Kidney tubule cell (primary cell): ENCODE results near the gene SYT17.

Source experiments
- DNase-seq: peaks from one replicate; pipeline ENCODE4 v3.0.0-alpha.2; 2018; ENCODE audit warnings: low spot score

Gene SYT17

GRCh38 chr16:19139436-19140091 is 28.5 kb upstream of the SYT17 start:
- no peak for DNase-seq

- no peak for DNase-seq
Measured at GRCh38 chr16:19140396-19140795, 27.6 kb upstream of the SYT17 start.

DNA sequence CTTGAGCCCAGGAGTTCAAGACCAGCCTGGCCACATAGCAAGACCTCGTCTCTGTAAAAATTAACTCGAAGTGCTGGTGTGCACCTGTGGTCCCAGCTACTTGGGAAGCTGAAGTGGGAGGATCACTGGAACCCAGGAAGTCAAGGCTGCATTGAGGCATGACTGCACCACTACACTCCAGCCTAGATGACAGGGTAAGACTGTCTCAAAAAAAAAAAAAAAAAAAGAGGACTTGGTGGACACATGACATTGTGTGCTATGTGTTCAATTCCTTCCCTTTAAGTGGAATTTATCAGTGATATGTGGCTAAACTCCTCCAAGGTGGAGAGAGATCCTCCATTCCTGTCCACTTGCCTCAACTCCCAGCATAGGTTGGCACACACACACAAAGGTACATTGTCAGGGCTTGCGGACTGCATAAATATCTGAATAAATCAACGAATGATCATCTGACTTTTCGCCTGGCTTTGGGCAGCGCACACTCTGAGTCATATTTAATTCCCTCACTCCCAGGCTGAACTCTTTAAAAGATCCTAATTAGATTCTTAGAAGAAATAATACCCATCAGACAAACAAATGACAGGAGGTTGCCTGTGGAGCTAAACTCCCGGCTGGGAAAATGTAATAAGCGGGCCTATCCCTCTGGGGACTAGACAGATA is 25.0 kb upstream of the SYT17 start:
- no peak for DNase-seq

GRCh38 chr16:19143599-19143956 is 24.5 kb upstream of the SYT17 start:
- DNase-seq = no peak

DNA sequence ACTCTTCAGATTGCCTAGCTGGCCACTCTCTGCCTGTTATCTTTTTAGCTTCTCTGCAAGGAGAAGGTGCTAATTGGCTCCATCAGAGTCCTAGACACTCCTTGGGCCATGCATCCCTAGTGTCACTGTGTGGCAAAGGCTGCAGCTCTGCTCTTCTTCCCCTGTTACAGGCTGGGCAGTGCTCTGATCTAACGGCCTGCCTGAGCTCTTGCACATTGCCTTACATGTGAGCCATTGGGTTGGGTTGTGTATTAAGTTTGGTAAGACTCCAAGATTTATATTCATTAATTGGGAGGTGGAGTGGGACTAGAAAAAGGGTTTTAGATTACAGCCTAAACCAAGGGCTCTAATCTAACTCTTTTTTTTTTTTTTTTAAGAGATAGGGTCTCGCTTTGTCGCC is 23.0 kb upstream of the SYT17 start:
- no peak for DNase-seq

DNA sequence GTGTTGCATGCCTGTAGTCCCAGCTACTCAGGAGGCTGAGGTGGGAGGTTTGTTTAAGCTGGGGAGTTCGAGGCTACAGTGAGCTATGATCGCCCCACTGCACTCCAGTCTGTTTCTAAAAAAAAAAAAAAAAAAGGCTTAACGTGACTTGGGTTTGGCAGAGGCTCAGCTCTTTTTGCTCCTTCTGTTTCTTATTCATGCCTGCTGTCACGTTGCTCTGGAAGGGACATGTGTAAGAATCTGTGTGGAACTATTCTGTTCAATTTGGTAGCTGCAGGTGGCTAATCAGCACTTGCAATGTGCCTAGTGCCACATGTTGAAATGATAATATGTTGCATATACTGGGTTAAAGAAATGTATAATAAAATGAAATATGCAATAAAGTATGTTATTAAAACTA is 20.9 kb upstream of the SYT17 start:
- no peak for DNase-seq

GRCh38 chr16:19147627-19148026 is 20.4 kb upstream of the SYT17 start:
- no peak for DNase-seq

GRCh38 chr16:19148189-19148588 is 19.9 kb upstream of the SYT17 start:
- no peak for DNase-seq

DNA sequence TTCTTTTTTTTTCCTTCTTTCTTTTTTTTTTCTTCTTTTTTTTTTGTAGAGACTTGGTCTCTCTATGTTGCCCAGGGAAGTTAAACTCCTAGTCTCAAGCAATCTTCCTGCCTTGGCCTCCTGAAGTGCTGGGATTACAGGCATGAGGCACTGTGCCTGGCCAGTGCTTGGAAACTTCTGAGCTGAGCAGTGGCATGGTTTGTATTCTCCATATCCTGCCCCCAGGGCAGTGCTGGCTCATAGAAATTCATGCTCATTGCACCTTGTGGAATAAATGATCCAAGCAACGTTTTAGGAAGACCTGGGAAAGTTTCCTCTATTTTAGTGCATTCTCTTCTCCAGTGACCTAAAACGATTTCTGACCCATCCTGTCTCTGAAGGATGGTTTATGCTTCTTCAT is 16.7 kb upstream of the SYT17 start:
- no peak for DNase-seq

- DNase-seq = no peak
Measured at GRCh38 chr16:19152042-19152441, 16.0 kb upstream of the SYT17 start.

DNA sequence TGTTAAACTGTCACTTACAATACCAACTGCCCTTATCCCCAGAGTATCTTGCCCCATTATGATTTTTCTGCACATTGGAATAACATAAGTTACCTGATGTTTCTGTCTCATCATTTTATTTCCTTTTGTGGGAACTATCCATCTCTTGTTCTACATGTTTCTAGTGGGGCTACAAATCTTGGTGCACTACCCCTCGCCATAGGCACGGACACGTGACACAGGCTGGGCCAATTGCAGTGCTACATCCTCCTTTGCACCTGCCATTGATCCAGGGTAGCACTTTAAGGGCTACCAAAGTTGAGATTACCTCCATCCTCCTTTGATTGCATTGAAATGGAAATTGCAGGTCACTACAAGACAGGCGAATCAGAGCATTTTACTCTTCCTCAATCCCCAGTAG is 14.2 kb upstream of the SYT17 start:
- DNase-seq = no peak

DNA sequence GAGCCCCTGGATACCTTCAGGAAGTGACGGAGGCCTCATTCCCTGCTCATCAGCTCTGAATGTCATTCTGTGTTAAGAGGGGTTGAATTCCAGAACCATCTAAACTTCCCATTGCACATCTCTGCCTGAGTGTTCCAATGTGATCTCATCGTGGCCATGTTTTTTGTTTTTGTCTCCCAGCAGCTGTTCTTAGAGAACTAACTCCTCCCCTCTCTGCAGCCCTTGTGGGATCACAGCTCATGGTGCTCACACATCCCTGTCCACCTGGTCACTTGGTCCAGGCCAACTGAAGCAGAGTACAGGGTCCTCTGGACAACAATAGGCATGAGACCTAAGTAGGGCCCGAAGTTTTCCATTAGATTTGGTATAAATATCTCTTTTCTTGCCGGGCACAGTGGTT is 6.0 kb upstream of the SYT17 start:
- DNase-seq = no peak

GRCh38 chr16:19163215-19163614 is 4.8 kb upstream of the SYT17 start:
- no peak for DNase-seq

GRCh38 chr16:19164285-19164684 is 3.8 kb upstream of the SYT17 start:
- DNase-seq = no peak

- DNase-seq = no peak
Measured at GRCh38 chr16:19165101-19165500, 2.9 kb upstream of the SYT17 start.

- DNase-seq = no peak
Measured at GRCh38 chr16:19166500-19166899, 1.5 kb upstream of the SYT17 start.

- DNase-seq = no peak
Measured at GRCh38 chr16:19168371-19169081, 486 bp downstream of the SYT17 start.

- DNase-seq = no peak
Measured at GRCh38 chr16:19169082-19169639, 1.1 kb downstream of the SYT17 start.

DNA sequence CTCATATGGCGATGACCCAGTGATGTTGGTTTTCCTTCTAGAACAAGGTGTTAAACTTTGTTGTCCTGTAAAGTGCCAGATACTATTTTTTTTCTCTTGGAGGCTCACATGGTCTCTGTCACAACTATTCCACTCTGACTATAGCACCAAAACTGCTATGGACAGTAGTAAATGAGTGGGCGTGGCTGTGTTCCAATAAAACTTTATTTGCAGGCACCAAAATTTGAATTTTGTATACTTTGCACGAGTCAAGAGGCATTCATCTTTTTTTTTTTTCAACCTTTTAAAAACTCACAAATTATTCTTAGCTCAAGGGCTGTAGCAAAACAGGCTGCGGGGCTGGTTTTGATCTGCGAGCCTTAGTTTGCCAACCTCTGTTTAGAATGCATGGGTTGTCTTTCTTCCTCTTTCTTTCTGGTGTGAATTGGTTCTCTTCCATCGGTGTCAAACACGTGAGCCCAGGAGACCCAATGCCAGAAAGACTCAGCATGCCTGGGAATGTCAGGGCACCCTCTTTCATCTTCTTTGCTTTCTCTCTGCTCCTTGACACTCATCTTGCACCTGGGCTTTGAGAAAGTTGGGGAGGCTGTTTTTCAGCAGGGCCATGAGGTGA is 2.1 kb downstream of the SYT17 start:
- no peak for DNase-seq

DNA sequence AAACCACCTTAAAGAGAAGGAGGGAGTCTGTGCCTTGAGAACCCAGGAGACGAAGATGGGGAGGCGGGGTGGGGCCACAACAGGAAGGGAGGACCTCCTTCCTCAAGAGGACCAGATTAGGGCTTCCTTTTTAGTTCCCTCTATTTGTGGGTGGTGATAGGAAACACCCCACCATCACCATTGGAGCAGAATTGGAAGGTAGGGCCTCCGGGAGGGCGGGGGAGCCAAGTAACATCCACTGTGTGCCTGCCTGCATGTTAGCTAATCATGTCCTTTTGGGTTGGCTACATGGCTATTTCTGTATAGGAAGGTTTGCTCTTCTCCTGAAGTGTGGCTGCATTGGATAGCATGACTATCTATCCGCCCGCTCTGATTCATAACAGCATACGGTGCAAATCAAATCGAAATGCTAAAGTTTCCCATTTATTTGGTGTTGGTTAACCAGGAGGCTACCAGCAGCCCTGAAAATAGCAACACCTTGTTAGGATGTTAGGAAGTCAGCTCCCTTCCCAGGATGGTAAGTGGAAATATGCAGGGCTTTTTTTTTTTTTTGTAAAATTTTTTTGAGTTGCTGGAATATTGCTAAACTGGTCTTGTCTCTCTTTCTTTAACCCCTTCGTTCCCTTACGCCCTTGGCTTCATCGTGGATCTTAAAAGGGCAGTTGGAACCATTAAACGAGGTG is 4.2 kb downstream of the SYT17 start:
- no peak for DNase-seq

DNA sequence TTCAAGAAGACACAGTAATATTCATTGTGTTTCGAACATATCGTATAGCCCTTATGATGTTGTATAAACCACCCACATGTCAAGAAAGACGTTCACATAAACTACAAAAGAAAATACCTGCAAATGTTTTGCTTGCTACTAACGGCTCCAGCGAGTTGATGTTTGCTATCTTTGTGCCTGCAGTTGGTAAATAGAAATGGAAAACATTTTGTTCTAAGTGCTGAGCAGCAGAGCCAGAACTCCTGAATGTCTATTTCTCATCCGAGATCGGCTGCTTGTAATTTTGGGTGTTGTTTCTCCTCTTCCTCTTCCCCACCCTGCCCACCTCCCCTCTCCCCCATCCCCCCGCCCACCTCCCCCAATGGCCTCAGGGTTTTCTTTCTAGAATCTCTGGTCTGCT is 5.0 kb downstream of the SYT17 start:
- no peak for DNase-seq
